Heart left ventricle (tissue), 16 donors: Measurements from ENCODE around the gene FFAR3. TPM values are rescaled to one million over a fixed set of nuclear protein-coding genes. Genes with fewer than 3 reads are reported as not detected.

Experiments used
- ATAC-seq, 4 donors: fragments of 200-7000 bp; cut with Tn5 transposase; one replicate each; pipeline ENCODE4 v1.9.1; 2020 to 2022; ENCODE audit warnings: moderate library complexity in 4 of 4, mild to moderate bottlenecking in 3 of 4, moderate number of reproducible peaks in 1 of 4
- DNase-seq, 5 donors: peaks; one replicate each; pipeline ENCODE4 v3.0.0-alpha.2; 2020
- H3K27ac ChIP-seq, 12 donors: fragments of 200-600 bp; sonication (generic) in 4 of 12; one replicate each; pipeline versions ENCODE4 v1.5.0 to v1.8.0; 2016 to 2022; ENCODE audit warnings: mild to moderate bottlenecking in 2 of 12
- H3K27me3 ChIP-seq, 9 donors: fragments of 200-600 bp; sonication (generic) in 2 of 9; one replicate each; pipeline versions ENCODE4 v1.5.1 to v1.8.0; 2016 to 2022; ENCODE audit warnings: mild to moderate bottlenecking in 3 of 9
- H3K36me3 ChIP-seq, 9 donors: fragments of 200-600 bp; sonication (generic) in 2 of 9; one replicate each; pipeline versions ENCODE4 v1.5.0 to v1.8.0; 2018 to 2022; ENCODE audit warnings: mild to moderate bottlenecking in 2 of 9
- H3K4me1 ChIP-seq, 12 donors: fragments of 200-600 bp; sonication (generic) in 4 of 12; one replicate each; pipeline versions ENCODE4 v1.5.0 to v1.8.0; 2016 to 2022; ENCODE audit warnings: mild to moderate bottlenecking in 3 of 12
- H3K4me3 ChIP-seq, 12 donors: fragments of 200-600 bp; sonication (generic) in 4 of 12; one replicate each; pipeline versions ENCODE4 v1.5.0 to v1.8.0; 2017 to 2022; ENCODE audit warnings: mild to moderate bottlenecking in 9 of 12, moderate library complexity in 4 of 12
- H3K9me3 ChIP-seq, 12 donors: fragments of 200-600 bp; sonication (generic) in 4 of 12; one replicate each; pipeline versions ENCODE4 v1.5.0 to v1.8.0; 2016 to 2022; ENCODE audit warnings: mild to moderate bottlenecking in 1 of 12
- CTCF ChIP-seq, 12 donors: fragments of 200-600 bp; sonication (generic) in 4 of 12; IDR thresholded peaks; one replicate each; pipeline versions ENCODE4 v1.5.0 to v1.8.0; 2018 to 2022; ENCODE audit warnings: antibody characterized with exemption in 12 of 12, mild to moderate bottlenecking in 5 of 12
- POLR2A ChIP-seq, 2 donors: fragments of 450-650 bp; IDR thresholded peaks; one replicate each; pipeline ENCODE4 v1.6.1; 2017; ENCODE audit warnings: antibody characterized with exemption in 2 of 2, mild to moderate bottlenecking in 2 of 2, moderate library complexity in 2 of 2
- WGBS, 4 donors: extraction: QIAGEN DNeasy Blood & Tissue Kit in 2 of 4; methylation state at CpG; one replicate each; pipeline versions ENCODE4 v1.1.5 to v1.1.7; 2013 to 2018; 5-methylcytosine and 5-hydroxymethylcytosine counted together
- intact Hi-C, 10 donors: fragments of 100-400 bp; cut with DNase I; formaldehyde crosslinking; loops; one replicate each; pipeline versions ENCODE4 v1.11.1 to v1.14.2; 2022
- polyA plus RNA-seq, 2 donors: library from polyadenylated mRNA; stranded (reverse); fragments of 200-250 nt; gene quantifications; one replicate each; pipeline ENCODE4 v1.2.3, GENCODE V29; 2013
- total RNA-seq, 9 donors: library from RNA; depleted of rRNA in 2 of 9; stranded (reverse); fragments of >200 nt in 2 of 9; fragmentation: NEBNext Ultra II Directional in 3 of 9; extraction: Animal tissue kit (Norgen Biotek cat#: 25700) in 3 of 9; gene quantifications; one replicate each; pipeline versions ENCODE4 v1.1.0 to v1.2.4, GENCODE V29; 2016 to 2023
- donor health status: ischemic (EF 13 %, LVEDD 7.1; RV severe dilation, severe dysfunction).
- donor health status: healthy with polysubstance abuse.
- donor health status: DM: no; HTN: yes; CAD: no.
- donor health status: DM: no; HTN: no; CAD: no.
- donor health status: ischemic (EF 25% LVEDD 6.9; RV normal size, moderate dysfunction).
- donor health status: ischemic (EF 25% LVEDD 5.7; RV mildly dilated, moderate dysfunction).
- donor health status: healthy.
- donor health status: DM: yes; HTN: yes; CAD: no.
- donor health status: ischemic (EF 35%, LVEDD 5.7; RV mildly dilated, moderate dysfunction).
- donor health status: nonischemic (EF 11% LVEDD 7.7; RV severe dilation, severe dysfunction).
- donor health status: DM: yes; HTN: yes; CAD: no.
- donor health status: PGD.
- donor health status: ischemic (EF 29% LVEDD 5.4; RV normal size, mild dysfunction).
- donor health status: nonischemic (EF 23%, LVEDD 6.1; RV moderate dilation, normal function).

FFAR3 gene
- total and polyA plus RNA-seq, 11 donors: 0.11 to 0.96 (median 0.15) TPM; not detected in 8

GRCh38 chr19:35365303-35365702, 7.0 kb downstream of the FFAR3 start:
- H3K27me3 ChIP-seq: peaks cover 0 to 4% (median 0%) of the 10 kb centered on the region in 9 donors
- intact Hi-C loops: no loop called here
- DNase-seq: no peak
- peaks cover 0 to 4% (median 0%) of the 10 kb centered on the region in 12 donors for H3K9me3 ChIP-seq
- no peak overlapping the region for H3K27ac ChIP-seq
- H3K4me3 ChIP-seq: no peak overlapping the region
- no peak for ATAC-seq
- TF ChIP-seq POLR2A (IDR thresholded peaks at IDR 0.05) (no peak), CTCF (IDR thresholded peaks at IDR 0.05) (no peak)
- H3K36me3 ChIP-seq: no peaks in the 10 kb centered on the region
- WGBS, 4 donors: 91 to 98% (median 93%) methylated on average over 4 of the region's 4 CpGs
- H3K4me1 ChIP-seq: no peaks in the 10 kb centered on the region

DNA sequence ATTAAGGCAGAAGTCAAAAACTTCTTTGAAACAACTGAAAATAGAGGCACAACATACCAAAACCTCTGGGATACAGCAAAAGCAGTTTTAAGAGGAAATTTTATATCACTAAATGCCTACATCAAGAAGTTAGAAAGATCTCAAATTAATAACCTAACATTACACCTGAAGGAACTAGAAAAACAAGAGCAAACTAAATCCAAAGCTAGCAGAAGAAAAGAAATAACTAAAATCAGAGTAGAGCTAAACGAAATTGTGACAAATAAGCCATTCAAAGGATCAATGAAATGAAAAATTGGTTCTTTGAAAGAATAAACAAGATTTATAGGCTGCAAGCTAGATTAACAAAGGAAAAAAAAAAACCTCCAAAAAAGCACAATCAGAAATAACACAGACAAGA, 10.1 kb downstream of the FFAR3 start:
- peaks cover 0 to 4% (median 0%) of the 10 kb centered on the region in 9 donors for H3K27me3 ChIP-seq
- 67 to 86% (median 74%) methylated on average over 1 of the region's 1 CpG for WGBS, 4 donors
- H3K36me3 ChIP-seq: no peaks in the 10 kb centered on the region
- H3K9me3 ChIP-seq: peaks cover 0 to 4% (median 0%) of the 10 kb centered on the region in 12 donors
- ATAC-seq (no peak), DNase-seq (no peak)
- no peak overlapping the region for H3K27ac ChIP-seq
- no peaks in the 10 kb centered on the region for H3K4me1 ChIP-seq
- intact Hi-C loops: no loop called here
- no peak for TF ChIP-seq CTCF (IDR thresholded peaks at IDR 0.05)
- no peak for TF ChIP-seq POLR2A (IDR thresholded peaks at IDR 0.05)
- H3K4me3 ChIP-seq: no peak overlapping the region

DNA sequence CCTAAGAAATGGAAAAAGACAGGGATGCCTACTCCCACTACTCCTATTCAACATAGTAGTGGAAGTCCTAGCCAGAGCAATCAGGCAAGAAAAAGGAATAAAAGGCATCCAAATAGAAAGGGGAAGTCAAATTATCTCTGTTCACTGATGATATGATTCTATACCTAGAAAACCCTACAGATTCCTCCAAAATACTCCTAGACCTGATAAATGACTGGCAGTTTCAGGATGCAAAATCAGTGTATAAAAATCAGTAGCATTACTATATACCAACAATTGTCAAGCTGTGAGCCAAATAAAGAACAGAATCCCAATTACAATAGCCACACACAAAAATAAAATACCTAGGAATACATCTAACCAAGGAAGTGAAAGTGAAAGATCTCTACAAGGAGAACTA, 11.3 kb downstream of the FFAR3 start:
- Histone ChIP-seq H3K4me1 (no peaks in the 10 kb centered on the region), H3K9me3 (peaks cover 0 to 4% (median 0%) of the 10 kb centered on the region in 12 donors), H3K27ac (no peak overlapping the region), H3K4me3 (no peak overlapping the region), H3K27me3 (peaks cover 0 to 4% (median 0%) of the 10 kb centered on the region in 9 donors), H3K36me3 (no peaks in the 10 kb centered on the region)
- TF ChIP-seq POLR2A (IDR thresholded peaks at IDR 0.05) (no peak), CTCF (IDR thresholded peaks at IDR 0.05) (no peak)
- ATAC-seq (no peak), DNase-seq (no peak)
- intact Hi-C loops: no loop called here

DNA sequence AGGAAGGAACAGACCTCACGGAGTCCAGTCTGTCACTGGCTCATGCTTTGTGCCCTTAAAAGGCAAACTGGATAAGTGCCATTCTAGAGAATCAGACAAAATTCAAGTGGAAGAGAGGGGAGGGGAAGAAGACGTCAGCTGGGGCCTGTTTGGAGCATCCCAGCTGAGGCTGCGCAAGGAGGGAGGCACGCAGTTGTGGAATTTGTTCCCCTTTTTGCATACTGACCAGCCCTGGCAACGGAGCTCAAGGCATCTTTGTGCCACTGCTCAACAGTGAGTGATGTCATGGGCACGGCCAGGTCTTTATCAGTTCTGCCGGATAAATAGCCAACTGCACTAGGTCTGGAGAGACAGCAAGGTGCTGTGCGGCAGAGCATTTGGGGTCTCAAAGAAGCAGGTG, 12.5 kb downstream of the FFAR3 start, which contains the start of gene GPR42:
Gene GPR42, plus strand, starts transcription at position 347 of the 400 bp plus-strand sequence. CDS start 292 bp downstream, outside the sequence.
- no peaks in the 10 kb centered on the region for H3K36me3 ChIP-seq
- ATAC-seq (no peak), DNase-seq (no peak)
- peaks cover 0 to 4% (median 0%) of the 10 kb centered on the region in 9 donors for H3K27me3 ChIP-seq
- H3K27ac ChIP-seq: no peak within 1 kb of the TSS
- TF ChIP-seq CTCF (IDR thresholded peaks at IDR 0.05): no peak
- H3K4me3 ChIP-seq: no peak within 1 kb of the TSS
- intact Hi-C loops: no loop called here
- no peaks in the 10 kb centered on the region for H3K4me1 ChIP-seq
- 58 to 90% (median 84%) methylated on average over 5 to 8 of the region's 8 CpGs for WGBS, 4 donors
- H3K9me3 ChIP-seq: peaks cover 0 to 4% (median 0%) of the 10 kb centered on the region in 12 donors
